HL-60 (cell line): Measurements from ENCODE around the gene PARN.

Experiments
- DNase-seq, 2 experiments: peaks; one replicate each; pipeline ENCODE4 v3.0.0-alpha.2; 2010 to 2020; ENCODE audit warnings: low read depth in 1 of 2, low spot score in 1 of 2
- H3K27ac ChIP-seq: fragments of 250-450 bp; sonication (Bioruptor Pico); replicated peaks from 2 replicates; pipeline ENCODE4 v1.5.1; 2020; ENCODE audit warnings: mild to moderate bottlenecking, moderate library complexity
- H3K27me3 ChIP-seq: fragments of 250-450 bp; sonication (Bioruptor Pico); 2 replicates; pipeline ENCODE4 v1.5.1; 2021; ENCODE audit warnings: mild to moderate bottlenecking, moderate library complexity; ENCODE audit not compliant: insufficient read depth, poor library complexity, severe bottlenecking
- H3K4me3 ChIP-seq: replicated peaks from 2 replicates; pipeline ENCODE4 v1.5.1; 2011; ENCODE audit warnings: mild to moderate bottlenecking, control low read depth, low read length; ENCODE audit not compliant: insufficient read depth
- CTCF ChIP-seq: IDR thresholded peaks from one replicate; pipeline ENCODE4 v1.5.1; 2011; ENCODE audit warnings: low read length, control low read depth, inconsistent platforms; ENCODE audit not compliant: insufficient read depth
- GABPA ChIP-seq: IDR thresholded peaks from 2 replicates; pipeline ENCODE4 v1.6.1; 2012; ENCODE audit warnings: low read depth
- POLR2AphosphoS5 ChIP-seq: IDR thresholded peaks from 2 replicates; pipeline ENCODE4 v1.6.1; 2012; ENCODE audit warnings: low read depth
- REST ChIP-seq: IDR thresholded peaks from 2 replicates; pipeline ENCODE4 v1.6.1; 2012; ENCODE audit warnings: low read depth; ENCODE audit not compliant: insufficient replicate concordance
- SPI1 ChIP-seq: IDR thresholded peaks from 2 replicates; pipeline ENCODE4 v1.6.1; 2012; ENCODE audit warnings: low read depth, mild to moderate bottlenecking, borderline replicate concordance

The PARN gene

GRCh38 chr16:14464192-14464591, 165.9 kb downstream of the PARN start:
- H3K27ac ChIP-seq, result no peak overlapping the region
- H3K4me3 ChIP-seq, result no peak overlapping the region
- TF ChIP-seq SPI1 (no peak), POLR2AphosphoS5 (no peak), GABPA (no peak), CTCF (no peak), REST (no peak)
- H3K27me3 ChIP-seq, result no peaks in the 10 kb centered on the region
- no peak for DNase-seq

- H3K27me3 ChIP-seq, result no peaks in the 10 kb centered on the region
- DNase-seq, result no peak
- H3K4me3 ChIP-seq, result no peak overlapping the region
- TF ChIP-seq POLR2AphosphoS5 (no peak), SPI1 (no peak), GABPA (no peak), CTCF (no peak), REST (no peak)
- H3K27ac ChIP-seq, result no peak overlapping the region
These were observed 167.2 kb downstream of the PARN start for GRCh38 chr16:14462811-14463210.

GRCh38 chr16:14460726-14461125, 169.3 kb downstream of the PARN start:
- Histone ChIP-seq H3K27ac (no peak overlapping the region), H3K27me3 (no peaks in the 10 kb centered on the region), H3K4me3 (no peak overlapping the region)
- TF ChIP-seq SPI1 (no peak), REST (no peak), POLR2AphosphoS5 (no peak), CTCF (no peak), GABPA (no peak)
- no peak for DNase-seq
